ENCODE results near the gene MSH3. TPM values are rescaled to one million over a fixed set of nuclear protein-coding genes. Genes with fewer than 3 reads are reported as not detected.

Gene MSH3
- total and polyA plus RNA-seq, 12 donors = 2.6 to 15.1 (median 11.6) TPM

- no peaks in the 10 kb centered on the region for H3K4me1 ChIP-seq
- TF ChIP-seq CTCF (IDR thresholded peaks at IDR 0.05) = no peak
- H3K27ac ChIP-seq = no peak overlapping the region
- no peaks in the 10 kb centered on the region for H3K27me3 ChIP-seq
- DNase-seq (no peak), ATAC-seq (no peak)
- no peaks in the 10 kb centered on the region for H3K9me3 ChIP-seq
- WGBS, 2 donors = 93 to 95% methylated on average over 1 of the region's 1 CpG
- intact Hi-C loops (cut with DNase I) = loop anchor here in 2 of 10 donors (10.0 kb wide), 1 partner anchor 177 kb away; the partner anchor contains the start of gene FAM151B (in 2 of the 2)
- peaks cover 0 to 100% (median 31%) of the 10 kb centered on the region in 9 donors for H3K36me3 ChIP-seq
- no peak overlapping the region for H3K4me3 ChIP-seq
These were observed 7.7 kb downstream of the MSH3 start for GRCh38 chr5:80662108-80662507.

- Histone ChIP-seq H3K27me3 (no peaks in the 10 kb centered on the region), H3K4me3 (no peak overlapping the region), H3K4me1 (peaks cover 0 to 3% (median 0%) of the 10 kb centered on the region in 9 donors), H3K36me3 (peaks cover 0 to 97% (median 15%) of the 10 kb centered on the region in 9 donors), H3K9me3 (no peaks in the 10 kb centered on the region), H3K27ac (no peak overlapping the region)
- ATAC-seq (no peak), DNase-seq (no peak)
- 91 to 93% methylated on average over 4 of the region's 4 CpGs for WGBS, 2 donors
- intact Hi-C loops (cut with DNase I) = loop anchor here in 2 of 10 donors (10.0 kb wide), 1 partner anchor 180 kb away; the partner anchor contains the start of gene FAM151B (in 2 of the 2)
- no peak for TF ChIP-seq CTCF (IDR thresholded peaks at IDR 0.05)
These were observed 10.6 kb downstream of the MSH3 start for GRCh38 chr5:80665057-80665456.

- intact Hi-C loops (cut with DNase I) = loop anchor here in 2 of 10 donors (10.0 kb wide), 1 partner anchor 183 kb away; the partner anchor contains the start of gene FAM151B (in 2 of the 2)
- Histone ChIP-seq H3K9me3 (no peaks in the 10 kb centered on the region), H3K4me3 (no peak overlapping the region), H3K4me1 (peaks cover 0 to 5% (median 0%) of the 10 kb centered on the region in 9 donors), H3K36me3 (peaks cover 0 to 91% (median 15%) of the 10 kb centered on the region in 9 donors), H3K27me3 (no peaks in the 10 kb centered on the region), H3K27ac (peak overlapping the region in 1 of 10 donors; percentile 34)
- TF ChIP-seq CTCF (IDR thresholded peaks at IDR 0.05) = no peak
- peak in 1 of 2 donors; percentile 11 for DNase-seq
- ATAC-seq = peak in 7 of 8 donors; percentile 9 to 49 (median 41)
- 86 to 88% methylated on average over 8 of the region's 8 CpGs for WGBS, 2 donors
These were observed 12.9 kb downstream of the MSH3 start for GRCh38 chr5:80667384-80667783.

GRCh38 chr5:80668016-80668969, 13.8 kb downstream of the MSH3 start:
- intact Hi-C loops (cut with DNase I) = loop anchor here in 2 of 10 donors (10.0 kb wide), 1 partner anchor 183 kb away; the partner anchor contains the start of gene FAM151B (in 2 of the 2)
- no peak for TF ChIP-seq CTCF (IDR thresholded peaks at IDR 0.05)
- H3K27me3 ChIP-seq = no peaks in the 10 kb centered on the region
- ATAC-seq (peak; percentile 48 to 83 (median 59)), DNase-seq (no peak)
- no peaks in the 10 kb centered on the region for H3K9me3 ChIP-seq
- H3K4me1 ChIP-seq = peaks cover 0 to 7% (median 0%) of the 10 kb centered on the region in 9 donors
- H3K4me3 ChIP-seq = no peak overlapping the region
- H3K27ac ChIP-seq = peak overlapping the region in 1 of 10 donors; percentile 34
- H3K36me3 ChIP-seq = peaks cover 0 to 91% (median 18%) of the 10 kb centered on the region in 9 donors
- WGBS, 2 donors = 74 to 82% methylated on average over 16 of the region's 16 CpGs

All from heart right ventricle (tissue), 16 donors.